GM19023 (cell line): ENCODE results near the gene RAB11A.

Source experiments
- ATAC-seq: cut with Tn5 transposase; IDR thresholded peaks from one replicate; pipeline ENCODE4 v1.9.1; 2021; ENCODE audit warnings: mild to moderate bottlenecking, moderate library complexity; ENCODE audit not compliant: unreplicated experiment

The RAB11A gene

DNA sequence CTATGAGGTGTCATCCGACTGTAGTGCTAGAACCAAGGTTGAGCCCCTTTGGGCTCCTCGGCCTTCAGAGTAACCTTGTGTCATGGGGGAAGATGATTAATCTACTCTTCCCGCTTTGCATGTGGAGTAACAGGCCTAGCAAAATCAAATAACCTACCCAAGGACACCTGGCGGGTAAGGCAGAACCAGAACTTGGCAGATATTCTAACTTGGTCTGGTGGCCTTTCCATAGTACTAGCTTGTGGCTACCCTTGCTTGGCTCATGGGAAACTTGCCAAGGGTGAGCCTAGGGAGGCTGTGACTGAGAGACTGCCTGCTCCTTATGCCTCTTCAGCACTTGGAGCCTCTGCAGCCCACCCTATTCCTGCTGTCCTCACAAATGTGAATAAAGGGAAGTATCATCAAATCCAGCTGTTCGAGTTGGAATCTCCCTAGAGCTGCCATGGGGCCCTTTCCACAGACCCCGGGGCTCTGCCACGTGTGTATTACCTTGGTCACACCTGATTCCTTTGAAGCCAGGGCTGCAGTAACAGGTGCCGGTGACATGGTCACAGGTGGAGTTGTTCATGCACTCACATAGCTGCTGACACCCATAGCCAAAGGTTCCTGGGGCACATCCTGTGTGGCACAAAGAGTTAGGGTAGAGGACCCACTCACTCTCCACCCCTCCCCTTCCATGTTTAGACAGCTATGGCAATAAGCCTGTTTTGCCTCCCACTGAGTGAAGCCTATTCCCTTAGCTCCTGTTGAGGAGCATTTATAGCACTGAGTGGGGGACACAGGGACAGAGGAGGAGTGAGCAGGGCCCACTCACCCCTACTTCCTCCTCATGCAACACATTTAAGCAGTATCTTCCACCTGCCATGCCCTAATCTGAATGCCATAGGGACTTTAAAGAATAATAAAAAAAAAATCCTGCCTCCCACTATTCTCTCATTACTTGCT is 46.0 kb downstream of the RAB11A start:
- ATAC-seq, result no peak

DNA sequence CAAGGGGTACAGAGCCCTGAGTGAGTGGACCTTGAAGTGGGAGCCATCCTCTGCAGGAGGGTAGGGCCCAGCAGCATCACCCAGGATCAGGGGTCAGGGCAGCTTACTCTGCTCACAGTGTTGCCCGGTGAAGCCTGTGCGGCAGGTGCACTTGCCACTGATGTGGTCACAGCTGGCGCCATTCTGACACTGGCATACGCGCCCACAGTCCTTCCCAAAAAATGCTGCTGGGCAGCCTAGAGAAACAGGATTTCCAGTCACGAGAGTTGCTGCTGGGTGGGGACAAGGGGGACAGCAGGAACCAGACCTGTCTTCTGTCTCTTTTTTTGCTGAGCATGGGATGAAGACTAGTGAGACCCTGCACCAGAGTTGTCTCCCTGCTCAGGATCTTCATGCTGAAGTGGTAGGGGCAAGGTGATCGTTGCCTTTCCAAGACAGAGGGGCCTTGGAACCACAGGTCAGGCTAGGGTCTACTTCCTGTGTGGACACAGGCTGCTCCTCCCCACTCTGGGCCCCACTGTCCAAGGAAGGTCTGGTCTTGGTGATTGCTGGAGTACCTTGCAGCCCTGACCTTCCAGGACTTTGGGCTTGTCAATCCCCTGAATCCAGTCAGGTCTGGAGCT is 46.9 kb downstream of the RAB11A start:
- ATAC-seq, result no peak

- peak; percentile 70 for ATAC-seq
Observed at GRCh38 chr15:65916664-65917406, 47.5 kb downstream of the RAB11A start.

DNA sequence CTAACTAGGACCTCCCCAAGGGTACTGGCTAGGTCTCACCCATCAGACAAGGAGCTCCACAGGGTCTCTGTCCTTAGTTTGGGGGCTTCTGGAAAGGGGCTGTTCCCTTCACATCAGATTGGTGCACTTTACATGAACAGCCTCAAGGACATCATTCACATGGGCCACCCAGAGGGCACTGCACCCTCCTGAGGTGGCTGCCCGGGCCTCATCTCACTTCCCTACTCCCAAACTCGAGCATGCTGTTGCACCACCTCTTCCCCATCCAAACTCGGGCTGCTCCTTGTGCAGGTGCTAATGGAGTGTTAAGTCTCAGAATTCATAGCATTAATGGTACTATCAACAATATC is 48.1 kb downstream of the RAB11A start:
- no peak for ATAC-seq

GRCh38 chr15:65917936-65918335 is 48.6 kb downstream of the RAB11A start:
- no peak for ATAC-seq

DNA sequence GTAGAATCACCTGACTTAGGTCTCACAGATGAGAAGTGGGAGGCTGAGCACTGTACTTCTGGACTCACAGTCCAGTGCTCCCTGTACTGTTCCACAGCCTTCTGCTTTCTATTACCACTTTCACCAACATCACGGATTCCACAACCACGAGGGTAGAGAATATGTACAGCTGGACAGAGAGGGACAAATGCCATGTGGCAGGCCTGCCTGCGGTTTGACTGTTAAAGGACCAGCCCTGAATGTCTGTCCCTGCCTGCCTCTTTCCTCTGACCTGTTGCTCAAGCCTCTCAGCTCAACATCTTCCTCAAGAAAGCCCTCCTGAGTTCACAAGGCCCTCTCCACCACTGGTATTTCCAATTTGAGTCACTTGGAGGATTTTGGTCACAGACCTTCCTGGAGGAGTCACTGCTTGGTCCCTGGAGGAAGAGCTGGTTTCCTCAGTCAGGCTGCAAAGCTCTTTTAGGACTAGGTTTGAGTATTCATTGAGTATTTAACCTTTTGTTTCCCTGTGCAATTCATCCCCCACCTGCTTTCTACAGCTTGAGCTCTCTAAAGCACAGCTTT is 49.1 kb downstream of the RAB11A start:
- ATAC-seq, result no peak

DNA sequence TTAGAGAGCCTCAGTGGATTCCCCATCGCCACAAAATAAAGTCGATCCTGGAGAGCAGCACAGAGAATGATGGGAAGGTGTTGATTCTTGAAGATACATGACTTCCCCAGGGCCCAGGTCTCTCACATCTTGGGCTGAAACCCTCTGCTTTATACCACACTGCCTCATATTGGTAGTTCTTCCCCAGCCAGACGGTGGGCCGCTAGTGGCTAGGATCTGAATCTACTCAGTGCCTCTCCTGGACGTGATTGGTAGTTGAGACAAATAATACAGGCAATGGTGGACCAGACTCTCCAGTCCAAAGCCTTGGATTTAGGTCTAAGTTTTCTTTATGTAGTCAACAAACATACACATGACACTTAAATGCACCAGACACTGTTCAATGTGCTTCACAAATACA is 49.7 kb downstream of the RAB11A start:
- ATAC-seq, result no peak

GRCh38 chr15:65919353-65919752 is 50.1 kb downstream of the RAB11A start:
- ATAC-seq, result no peak

- ATAC-seq, result no peak
Observed at GRCh38 chr15:65920121-65920520, 50.8 kb downstream of the RAB11A start.

- no peak for ATAC-seq
Observed at GRCh38 chr15:65920825-65921309, 51.6 kb downstream of the RAB11A start.

- ATAC-seq, result no peak
Observed at GRCh38 chr15:65921780-65922179, 52.5 kb downstream of the RAB11A start.

- ATAC-seq, result no peak
Observed at GRCh38 chr15:65922621-65923020, 53.3 kb downstream of the RAB11A start.

DNA sequence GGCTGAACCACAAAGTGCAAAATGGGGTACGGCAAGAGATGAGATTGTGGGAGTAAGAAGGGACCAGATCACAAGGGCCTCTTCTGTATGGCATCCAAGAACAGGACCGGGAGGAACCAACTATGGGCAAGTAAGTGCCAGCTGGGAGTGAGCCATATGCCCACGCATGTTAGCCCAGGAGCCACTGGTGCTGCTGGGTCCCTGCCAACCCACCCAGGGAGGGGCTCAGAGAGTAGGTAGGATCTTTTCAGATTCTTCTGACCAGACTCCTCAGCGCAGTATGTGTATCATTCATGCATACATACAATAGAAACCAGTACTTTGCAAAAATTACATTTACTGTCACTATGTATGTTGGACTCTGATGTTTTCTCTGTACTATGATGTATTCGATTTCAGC is 54.0 kb downstream of the RAB11A start:
- ATAC-seq, result no peak

DNA sequence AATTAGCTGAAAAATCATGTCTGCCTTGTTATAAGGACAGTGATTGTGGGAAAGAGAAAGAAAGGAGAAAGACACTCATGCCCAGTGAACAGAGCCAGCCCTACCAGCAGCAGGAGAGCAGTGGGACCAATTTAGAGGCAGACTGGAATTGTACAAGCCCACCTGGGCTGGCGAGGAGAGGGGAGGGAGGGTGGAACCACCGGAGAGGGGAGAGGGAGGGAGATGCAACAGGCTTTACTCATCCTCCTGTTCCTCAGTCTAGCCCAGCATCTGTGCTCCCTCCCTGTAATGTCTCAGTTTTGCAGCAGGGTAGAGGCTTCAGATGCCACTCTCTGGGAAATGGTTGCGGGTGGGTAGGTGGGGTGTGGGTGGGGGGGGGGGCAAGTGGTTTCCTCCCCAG is 54.7 kb downstream of the RAB11A start:
- ATAC-seq, result no peak

- no peak for ATAC-seq
Observed at GRCh38 chr15:65925338-65925737, 56.0 kb downstream of the RAB11A start.

GRCh38 chr15:65926459-65926858 is 57.2 kb downstream of the RAB11A start:
- ATAC-seq, result peak; percentile 11

GRCh38 chr15:65926899-65927298 is 57.6 kb downstream of the RAB11A start:
- peak; percentile 58 for ATAC-seq

DNA sequence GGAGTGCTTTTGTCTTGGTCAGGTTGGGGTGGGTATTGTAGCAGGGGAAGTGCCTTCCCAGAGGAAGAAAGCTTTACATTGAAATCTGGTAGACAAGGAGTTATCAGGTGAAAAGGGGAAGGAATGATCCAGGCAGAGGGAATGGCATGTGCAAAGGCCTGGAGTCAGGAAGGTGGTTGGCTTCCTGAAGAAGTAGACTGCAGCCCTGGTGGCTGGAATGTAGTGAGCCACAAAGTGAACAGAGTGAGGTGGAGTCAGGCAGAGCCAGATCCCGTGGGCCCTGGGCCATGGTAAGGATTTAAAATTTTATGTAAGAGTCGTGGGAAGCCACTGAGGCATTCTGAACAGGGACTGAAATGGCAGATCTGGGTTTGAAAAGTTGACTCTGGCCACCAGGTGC is 58.3 kb downstream of the RAB11A start:
- no peak for ATAC-seq

DNA sequence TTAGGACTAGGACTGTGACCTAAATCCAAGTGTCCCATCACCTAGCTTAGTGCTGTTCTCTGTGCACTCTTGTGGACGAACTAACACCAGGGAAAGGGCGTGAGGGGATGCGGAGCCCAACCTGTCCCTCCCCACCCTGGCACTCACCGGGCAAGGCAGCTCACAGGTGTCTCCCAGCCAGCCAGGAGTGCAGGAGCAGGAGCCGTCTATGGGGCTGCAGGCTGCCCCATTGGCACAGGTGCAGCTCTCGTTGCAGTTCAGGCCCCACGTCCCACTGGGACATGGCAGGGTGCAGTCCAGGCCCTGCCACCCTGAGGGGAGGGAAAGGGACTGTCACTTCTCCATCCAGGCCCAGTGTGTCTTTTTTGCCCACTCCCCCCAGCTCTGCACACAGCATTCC is 60.3 kb downstream of the RAB11A start:
- no peak for ATAC-seq

GRCh38 chr15:65930134-65930533 is 60.8 kb downstream of the RAB11A start:
- ATAC-seq, result no peak

DNA sequence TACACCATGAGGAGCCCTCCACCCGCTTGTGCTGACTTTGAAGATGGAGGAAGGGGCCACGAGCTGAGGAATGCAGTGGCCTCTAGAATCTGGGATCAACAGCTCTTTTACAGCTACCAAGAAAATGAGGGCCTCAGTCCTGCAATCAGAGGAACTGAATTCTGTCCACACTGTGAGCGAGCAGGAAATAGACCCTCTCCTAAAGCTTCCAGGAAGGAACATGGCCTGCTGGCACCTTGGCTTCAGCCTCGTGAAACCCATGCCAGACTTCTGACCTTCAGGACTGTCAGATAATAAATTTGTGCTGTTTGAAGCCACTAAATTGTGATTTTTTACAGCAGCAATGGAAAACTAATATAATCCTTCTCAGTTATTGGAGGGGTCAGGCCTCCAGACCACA is 61.9 kb downstream of the RAB11A start:
- no peak for ATAC-seq
